IMR-90 (cell line): Measurements from ENCODE around the gene ITGB2. TPM values are rescaled to one million over a fixed set of nuclear protein-coding genes. Genes with fewer than 3 reads are reported as not detected.

ENCODE experiments used
- ATAC-seq: fragments of 200-7000 bp; cut with Tn5 transposase; 2 replicates; pipeline ENCODE4 v1.9.1; 2020; ENCODE audit warnings: low read depth, mild to moderate bottlenecking, moderate library complexity
- BruUV-seq: library from RNA; stranded (reverse); fragments of 400-500 nt; replicated peaks from 2 replicates; lab custom pipeline; 2021; lab: Mats Ljungman, UMichigan
- CTCF ChIA-PET: fragments of 300-600 bp; formaldehyde crosslinking; extraction: SDS; loops from one replicate; lab custom pipeline; 2021; ENCODE audit warnings: antibody characterized with exemption; lab: Yijun Ruan, JAX
- POLR2A ChIA-PET: fragments of 300-600 bp; sonication (Branson Sonifier 250); formaldehyde crosslinking; loops from one replicate; lab custom pipeline; 2022; ENCODE audit warnings: antibody characterized with exemption; ENCODE audit not compliant: unreplicated experiment; lab: Charles Lee
- DNase-seq: peaks from one replicate; pipeline ENCODE4 v3.0.0; 2013
- H2AFZ ChIP-seq: replicated peaks from 2 replicates; pipeline ENCODE3; 2013; ENCODE audit warnings: low read length, mild to moderate bottlenecking; ENCODE audit not compliant: poor library complexity
- H2AK5ac ChIP-seq: 2 replicates; pipeline ENCODE4 v1.6.1; 2013; ENCODE audit warnings: low read depth, low read length, inconsistent platforms
- H2AK9ac ChIP-seq: replicated peaks from 2 replicates; pipeline ENCODE3; 2013; ENCODE audit warnings: mild to moderate bottlenecking, low read depth, low read length, moderate library complexity; ENCODE audit not compliant: poor library complexity
- H2BK120ac ChIP-seq: 2 replicates; pipeline ENCODE4 v1.6.1; 2013; ENCODE audit warnings: low read depth, low read length, inconsistent platforms
- H2BK15ac ChIP-seq: 3 replicates; pipeline ENCODE4 v1.6.1; 2013; ENCODE audit warnings: low read depth, low read length, inconsistent platforms
- H2BK20ac ChIP-seq: 2 replicates; pipeline ENCODE4 v1.6.1; 2013; ENCODE audit warnings: low read depth, mild to moderate bottlenecking, inconsistent platforms, low read length, moderate library complexity
- H2BK5ac ChIP-seq: 2 replicates; pipeline ENCODE4 v1.6.1; 2013; ENCODE audit warnings: mild to moderate bottlenecking, low read depth, low read length, inconsistent platforms; ENCODE audit not compliant: poor library complexity, severe bottlenecking
- H3K14ac ChIP-seq: replicated peaks from 2 replicates; pipeline ENCODE4 v1.6.1; 2013; ENCODE audit warnings: low read depth, low read length, inconsistent platforms
- H3K18ac ChIP-seq: 2 replicates; pipeline ENCODE4 v1.6.1; 2013; ENCODE audit warnings: low read depth, low read length, control low read depth
- H3K23ac ChIP-seq: 2 replicates; pipeline ENCODE4 v1.6.1; 2013; ENCODE audit warnings: low read depth, low read length, inconsistent platforms
- H3K27ac ChIP-seq: 2 replicates; pipeline ENCODE4 v1.5.1; 2013; ENCODE audit warnings: mild to moderate bottlenecking, control low read depth, low read length; ENCODE audit not compliant: insufficient read depth
- H3K27me3 ChIP-seq: 2 replicates; pipeline ENCODE4 v1.6.1; 2013; ENCODE audit warnings: low read length; ENCODE audit not compliant: control insufficient read depth, insufficient read depth
- H3K36me3 ChIP-seq: 2 replicates; pipeline ENCODE4 v1.6.1; 2013; ENCODE audit warnings: low read length, mixed read lengths; ENCODE audit not compliant: control insufficient read depth, insufficient read depth
- H3K4ac ChIP-seq: 2 replicates; pipeline ENCODE4 v1.6.1; 2013; ENCODE audit warnings: low read depth, low read length, inconsistent platforms
- H3K4me1 ChIP-seq: 2 replicates; pipeline ENCODE4 v1.6.1; 2013; ENCODE audit warnings: low read length, mixed read lengths; ENCODE audit not compliant: control insufficient read depth, insufficient read depth
- H3K4me2 ChIP-seq: 2 replicates; pipeline ENCODE4 v1.6.1; 2013; ENCODE audit warnings: low read depth, mild to moderate bottlenecking, control low read depth, low read length, moderate library complexity
- H3K4me3 ChIP-seq: 2 replicates; pipeline ENCODE4 v1.5.1; 2013; ENCODE audit warnings: low read depth, mild to moderate bottlenecking, control low read depth, low read length, moderate library complexity; ENCODE audit not compliant: insufficient read depth
- H3K56ac ChIP-seq: 2 replicates; pipeline ENCODE4 v1.6.1; 2013; ENCODE audit warnings: low read length, inconsistent platforms; ENCODE audit not compliant: insufficient read depth; ENCODE audit errors: extremely low read depth
- H3K79me1 ChIP-seq, 2 experiments: 2 replicates each; pipeline ENCODE4 v1.6.1; 2013; ENCODE audit warnings: low read length in 2 of 2, inconsistent platforms in 1 of 2, low read depth in 1 of 2
- H3K9ac ChIP-seq: 2 replicates; pipeline ENCODE4 v1.6.1; 2013; ENCODE audit warnings: low read depth, low read length, control low read depth
- H3K9me1 ChIP-seq: 2 replicates; pipeline ENCODE4 v1.6.1; 2013; ENCODE audit warnings: low read length, inconsistent platforms; ENCODE audit not compliant: insufficient read depth
- H3K9me3 ChIP-seq: 2 replicates; pipeline ENCODE4 v1.6.1; 2013; ENCODE audit warnings: low read length; ENCODE audit not compliant: control insufficient read depth, insufficient read depth
- H4K20me1 ChIP-seq: 2 replicates; pipeline ENCODE4 v1.6.1; 2013; ENCODE audit warnings: low read length, inconsistent platforms; ENCODE audit not compliant: insufficient read depth
- H4K5ac ChIP-seq: 2 replicates; pipeline ENCODE4 v1.6.1; 2013; ENCODE audit warnings: mild to moderate bottlenecking, low read depth, low read length, control low read depth
- H4K8ac ChIP-seq, 2 experiments: 2 replicates each; pipeline ENCODE4 v1.6.1; 2013; ENCODE audit warnings: low read depth in 2 of 2, low read length in 2 of 2, control low read depth in 1 of 2, inconsistent platforms in 1 of 2
- H4K91ac ChIP-seq: 2 replicates; pipeline ENCODE4 v1.6.1; 2013; ENCODE audit warnings: low read depth, low read length, inconsistent platforms; ENCODE audit not compliant: insufficient read depth
- BHLHE40 ChIP-seq: fragments of 150-350 bp; IDR thresholded peaks from 2 replicates; pipeline ENCODE4 v1.6.1; 2016; ENCODE audit warnings: mild to moderate bottlenecking, low read depth, low read length
- RAD21 ChIP-seq: IDR thresholded peaks from 2 replicates; pipeline ENCODE4 v1.6.1; 2012; ENCODE audit warnings: low read length, improper control_type of control experiment
- WGBS, 2 experiments: methylation state at CpG; one replicate each; pipeline versions ENCODE4 v1.1.5 to v1.1.7; 2013; ENCODE audit warnings: missing lambda C conversion rate in 2 of 2; ENCODE audit not compliant: insufficient read length in 1 of 2; ENCODE audit errors: extremely low coverage in 2 of 2; 5-methylcytosine and 5-hydroxymethylcytosine counted together
- dilution Hi-C: fragments of 300-500 bp; cut with HindIII; formaldehyde crosslinking; loops from one replicate; pipeline ENCODE4 v1.14.3; 2018; ENCODE audit warnings: low sequenced_read_pairs; ENCODE audit not compliant: unreplicated experiment
- in situ Hi-C: fragments of 300-500 bp; cut with MboI; formaldehyde crosslinking; loops from 3 replicates; pipeline ENCODE4 v1.14.3; 2019; ENCODE audit warnings: low sequenced_read_pairs, inconsistent platforms, mixed read lengths
- intact Hi-C: fragments of 100-400 bp; cut with micrococcal nuclease; formaldehyde crosslinking; loops from 2 replicates; pipeline ENCODE4 v1.10.0; 2022
- polyA plus RNA-seq, 3 experiments: library from polyadenylated mRNA; depleted of rRNA; stranded (reverse); fragments of >200 nt; gene quantifications; 2 replicates each; pipeline ENCODE4 v1.2.3, GENCODE V29; 2012; ENCODE audit warnings: low replicate concordance in 1 of 3
- total RNA-seq: library from RNA; depleted of rRNA; stranded (reverse); fragments of >200 nt; gene quantifications from 2 replicates; pipeline ENCODE4 v1.2.3, GENCODE V29; 2012

Gene ITGB2
- total and polyA plus RNA-seq, 2 of the 4 experiments (the other 2 are of a cell fraction): 0.14 TPM; not detected in 1

DNA sequence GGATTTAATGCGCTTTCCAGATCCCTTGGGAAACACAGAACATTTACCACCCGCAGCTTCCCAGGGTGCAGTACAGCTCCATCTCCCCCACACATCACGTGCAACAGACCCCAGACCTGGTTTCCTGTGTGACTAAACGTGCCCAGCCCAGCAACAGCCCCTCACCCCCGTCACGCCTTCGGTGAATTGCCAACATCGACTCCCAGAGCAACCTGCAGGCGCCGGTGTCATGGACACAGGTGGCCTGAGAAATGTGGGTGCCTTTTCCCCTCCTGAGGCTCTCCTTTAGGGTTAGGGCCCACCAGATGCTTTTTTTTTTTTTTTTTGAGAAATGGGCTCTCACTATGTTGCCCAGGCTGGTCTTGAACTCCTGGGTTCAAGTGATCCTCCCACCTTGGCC lies 78.6 kb downstream of the ITGB2 start:
- peaks cover 26% of the 10 kb centered on the region for H3K27me3 ChIP-seq
- 70% methylated on average over 7 of the region's 10 CpGs; no CpG with 5 or more reads in 1 of the 2 experiments for WGBS, 2 experiments
- H3K4me3 ChIP-seq: no peak overlapping the region
- H3K36me3 ChIP-seq: no peaks in the 10 kb centered on the region
- ChIA-PET CTCF (no interaction called here), POLR2A (no interaction called here)
- H3K4ac ChIP-seq: no peak overlapping the region
- no TSS peak for BruUV-seq
- ATAC-seq: no peak
- H3K18ac ChIP-seq: no peak overlapping the region
- no peak overlapping the region for H3K56ac ChIP-seq
- H2BK5ac ChIP-seq: no peak overlapping the region
- dilution Hi-C loops: no loop called here
- no peak overlapping the region for H2BK20ac ChIP-seq
- no peak overlapping the region for H3K14ac ChIP-seq
- H2BK120ac ChIP-seq: no peak overlapping the region
- H3K79me1 ChIP-seq: no peaks in the 10 kb centered on the region
- no peaks in the 10 kb centered on the region; the same call in 1 of the 2 replicates for H4K20me1 ChIP-seq
- no peaks in the 10 kb centered on the region for H3K9me3 ChIP-seq
- no peak overlapping the region for H2AK5ac ChIP-seq
- in situ Hi-C loops: no loop called here
- peaks cover 2% of the 10 kb centered on the region; the same call in 1 of the 2 replicates for H3K4me1 ChIP-seq
- no peak for DNase-seq
- no peak overlapping the region for H2AK9ac ChIP-seq
- H3K4me2 ChIP-seq: no peak overlapping the region
- H2BK15ac ChIP-seq: no peak overlapping the region
- H3K27ac ChIP-seq: no peak overlapping the region
- no peak overlapping the region for H3K23ac ChIP-seq
- H4K5ac ChIP-seq: no peak overlapping the region
- no peak overlapping the region for H4K91ac ChIP-seq
- no peak overlapping the region for H4K8ac ChIP-seq
- intact Hi-C loops: no loop called here
- TF ChIP-seq BHLHE40: no peak
- no peak for TF ChIP-seq RAD21
- H3K9ac ChIP-seq: no peak overlapping the region
- no peak overlapping the region for H2AFZ ChIP-seq
- 0 out of 2 replicates have a peak, but pooled peaks cover 7% of the 10 kb centered on the region for H3K9me1 ChIP-seq
